NB4 (cell line): Measurements from ENCODE around the gene ASB5.

Source experiments
- DNase-seq: peaks from one replicate; pipeline ENCODE4 v3.0.0; 2010; ENCODE audit warnings: low read depth
- H3K4me3 ChIP-seq: one replicate; pipeline ENCODE4 v1.5.1; 2011; ENCODE audit warnings: mild to moderate bottlenecking, low read depth, low read length, moderate library complexity
- CTCF ChIP-seq: IDR thresholded peaks from one replicate; pipeline ENCODE4 v1.5.1; 2012; ENCODE audit warnings: low read depth, low read length
- MAX ChIP-seq: IDR thresholded peaks from 2 replicates; pipeline ENCODE4 v1.6.1; 2011; ENCODE audit warnings: low read depth, low read length
- MYC ChIP-seq: IDR thresholded peaks from 2 replicates; pipeline ENCODE4 v1.6.1; 2011; ENCODE audit warnings: low read depth, low read length
- POLR2A ChIP-seq: IDR thresholded peaks from 2 replicates; pipeline ENCODE4 v1.6.1; 2011; ENCODE audit warnings: mild to moderate bottlenecking; ENCODE audit not compliant: insufficient read length; ENCODE audit errors: extremely low read depth

Gene ASB5

GRCh38 chr4:176210101-176210500, 58.9 kb downstream of the ASB5 start:
- no peak for DNase-seq
- TF ChIP-seq MYC (no peak), POLR2A (no peak), CTCF (no peak), MAX (no peak)

GRCh38 chr4:176209535-176209934, 59.5 kb downstream of the ASB5 start:
- no peak for DNase-seq
- TF ChIP-seq MAX (no peak), POLR2A (no peak), MYC (no peak), CTCF (no peak)
- no peak overlapping the region for H3K4me3 ChIP-seq

More at GRCh38 chr4:176210101-176210500, 58.9 kb downstream of the ASB5 start:
- H3K4me3 ChIP-seq: no peak overlapping the region

- no peak for DNase-seq
- no peak overlapping the region for H3K4me3 ChIP-seq
- TF ChIP-seq MAX (no peak), MYC (no peak), CTCF (no peak), POLR2A (no peak)
These were observed 61.2 kb downstream of the ASB5 start for GRCh38 chr4:176207839-176208238.

- TF ChIP-seq MYC (no peak), MAX (no peak), CTCF (no peak), POLR2A (no peak)
- no peak overlapping the region for H3K4me3 ChIP-seq
- DNase-seq: no peak
These were observed 63.7 kb downstream of the ASB5 start for GRCh38 chr4:176205299-176205698.

- DNase-seq: no peak
- H3K4me3 ChIP-seq: no peak overlapping the region
- no peak for TF ChIP-seq MYC
- TF ChIP-seq CTCF: no peak
- TF ChIP-seq MAX: no peak
- no peak for TF ChIP-seq POLR2A
These were observed 70.6 kb downstream of the ASB5 start for GRCh38 chr4:176198316-176198903.
